Panc1 (cell line): ENCODE data around the gene LDHAL6A. TPM values are rescaled to one million over a fixed set of nuclear protein-coding genes. Genes with fewer than 3 reads are reported as not detected.

ENCODE experiments used
- ATAC-seq: fragments of 200-7000 bp; cut with Tn5 transposase; 2 replicates; pipeline ENCODE4 v1.9.1; 2020; ENCODE audit warnings: mild to moderate bottlenecking, moderate library complexity
- BruUV-seq: library from RNA; stranded (reverse); fragments of 400-500 nt; replicated peaks from 2 replicates; lab custom pipeline; 2021; lab: Mats Ljungman, UMichigan
- CTCF ChIA-PET: fragments of 300-600 bp; sonication (Branson Sonifier 250); formaldehyde crosslinking; loops from one replicate; lab custom pipeline; 2022; ENCODE audit warnings: antibody characterized with exemption; lab: Charles Lee
- POLR2A ChIA-PET: fragments of 300-600 bp; sonication (Branson Sonifier 250); formaldehyde crosslinking; loops from one replicate; lab custom pipeline; 2022; ENCODE audit warnings: antibody characterized with exemption; lab: Charles Lee
- DNase-seq: peaks from one replicate; pipeline ENCODE4 v3.0.0-alpha.2; 2010; ENCODE audit warnings: low read depth, low spot score
- H3K27ac ChIP-seq: 2 replicates; pipeline ENCODE4 v1.5.1; 2011; ENCODE audit warnings: mild to moderate bottlenecking, low read length, inconsistent platforms
- H3K27me3 ChIP-seq: fragments of 200-500 bp; sonication (Bioruptor generic); 2 replicates; pipeline ENCODE4 v1.6.0; 2014; ENCODE audit warnings: low read length, inconsistent platforms; ENCODE audit not compliant: control insufficient read depth, insufficient read depth
- H3K36me3 ChIP-seq: fragments of 200-500 bp; sonication (Bioruptor generic); 2 replicates; pipeline ENCODE4 v1.5.1; 2014; ENCODE audit warnings: inconsistent platforms, mild to moderate bottlenecking, low read length, moderate library complexity; ENCODE audit not compliant: control insufficient read depth, insufficient read depth
- H3K4me1 ChIP-seq: 2 replicates; pipeline ENCODE4 v1.5.1; 2011; ENCODE audit warnings: inconsistent platforms, mild to moderate bottlenecking, low read length, moderate library complexity; ENCODE audit not compliant: control insufficient read depth, insufficient read depth
- H3K4me3 ChIP-seq, 2 experiments: 2 replicates each; pipeline ENCODE4 v1.5.1; 2011 to 2012; ENCODE audit warnings: low read depth in 2 of 2, low read length in 2 of 2, mild to moderate bottlenecking in 2 of 2, inconsistent platforms in 1 of 2, moderate library complexity in 1 of 2
- H3K9me3 ChIP-seq: fragments of 200-500 bp; sonication (Bioruptor generic); 2 replicates; pipeline ENCODE4 v1.5.1; 2014; ENCODE audit warnings: low read depth, mild to moderate bottlenecking, inconsistent platforms, low read length, moderate library complexity; ENCODE audit not compliant: control insufficient read depth, insufficient read depth
- CTCF ChIP-seq: fragments of 450-650 bp; IDR thresholded peaks from 2 replicates; pipeline ENCODE4 v1.5.1; 2017; ENCODE audit warnings: mild to moderate bottlenecking
- POLR2AphosphoS5 ChIP-seq: IDR thresholded peaks from 2 replicates; pipeline ENCODE4 v1.6.1; 2012; ENCODE audit warnings: mild to moderate bottlenecking, low read depth, low read length, moderate library complexity
- REST ChIP-seq, 2 experiments: IDR thresholded peaks; 2 replicates each; pipeline ENCODE4 v1.6.1; 2011 to 2012; ENCODE audit warnings: low read depth in 2 of 2, control low read depth in 1 of 2, low read length in 1 of 2, mild to moderate bottlenecking in 1 of 2, moderate library complexity in 1 of 2; ENCODE audit not compliant: insufficient read depth in 1 of 2
- SIN3A ChIP-seq: IDR thresholded peaks from 2 replicates; pipeline ENCODE4 v1.6.1; 2012; ENCODE audit warnings: low read depth, mild to moderate bottlenecking, low read length, moderate library complexity, borderline replicate concordance; ENCODE audit not compliant: insufficient read depth
- TCF7L2 ChIP-seq: IDR thresholded peaks from 2 replicates; pipeline ENCODE4 v1.6.1; 2011; ENCODE audit warnings: mild to moderate bottlenecking, low read depth, low read length, inconsistent platforms
- in situ Hi-C: cut with HindIII; loops from 2 replicates; pipeline ENCODE4 v1.10.0; 2016; ENCODE audit warnings: low sequenced_read_pairs, low pct_unique_long_range_greater_than_20kb
- intact Hi-C: fragments of 100-400 bp; cut with micrococcal nuclease; formaldehyde crosslinking; loops from one replicate; pipeline ENCODE4 v1.10.0; 2022; ENCODE audit not compliant: unreplicated experiment
- total RNA-seq: library from RNA; stranded (reverse); gene quantifications from one replicate; pipeline ENCODE4 v1.2.1, GENCODE V29; 2021; ENCODE audit not compliant: unreplicated experiment

LDHAL6A gene
- total RNA-seq, 1 experiment from 2014 or later: not detected

DNA sequence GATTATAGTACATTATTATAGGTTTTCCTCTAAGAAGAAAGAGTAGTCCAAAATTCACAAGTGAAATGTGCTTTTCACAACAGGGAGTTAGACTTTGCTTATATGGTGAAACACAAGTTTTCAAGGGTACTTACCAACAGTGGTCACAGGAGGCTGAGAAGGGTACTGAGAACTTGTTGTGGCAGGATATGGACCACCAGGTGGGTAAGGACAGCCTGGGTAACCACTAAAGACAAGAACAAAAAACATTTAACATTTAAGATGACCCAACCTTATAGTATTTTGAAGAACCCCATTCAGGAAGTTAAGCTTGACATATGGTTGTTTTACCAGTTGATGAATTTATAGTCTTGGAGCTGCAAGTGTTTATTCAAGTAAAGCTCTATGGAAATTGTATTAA, 46.7 kb downstream of the LDHAL6A start:
- Histone ChIP-seq H3K27me3 (no peaks in the 10 kb centered on the region), H3K27ac (no peak overlapping the region), H3K36me3 (peaks cover 5% of the 10 kb centered on the region; the same call in 1 of the 2 replicates), H3K4me3 (no peak overlapping the region), H3K4me1 (no peaks in the 10 kb centered on the region), H3K9me3 (no peaks in the 10 kb centered on the region)
- ATAC-seq: no peak
- no peak for DNase-seq
- intact Hi-C loops: no loop called here
- ChIA-PET CTCF (no interaction called here), POLR2A (no interaction called here)
- TF ChIP-seq CTCF (no peak), SIN3A (no peak), POLR2AphosphoS5 (no peak), REST (IDR thresholded peaks at IDR 0.05; ENCODE audit: insufficient read depth in 1 of 2, low read depth in 2 of 2, low read length in 1 of 2) (no peak), TCF7L2 (no peak)
- no TSS peak for BruUV-seq
- in situ Hi-C loops: no loop called here

GRCh38 chr11:18521122-18521521, 65.5 kb downstream of the LDHAL6A start:
- no peaks in the 10 kb centered on the region; the same call in 1 of the 2 replicates for H3K36me3 ChIP-seq
- ATAC-seq: no peak
- no peak for TF ChIP-seq TCF7L2
- no peak for TF ChIP-seq REST (IDR thresholded peaks at IDR 0.05; ENCODE audit: insufficient read depth in 1 of 2, low read depth in 2 of 2, low read length in 1 of 2)
- TF ChIP-seq POLR2AphosphoS5: no peak
- TF ChIP-seq CTCF: no peak
- TF ChIP-seq SIN3A: no peak
- in situ Hi-C loops: no loop called here
- H3K27me3 ChIP-seq: no peaks in the 10 kb centered on the region
- POLR2A ChIA-PET: no interaction called here
- H3K9me3 ChIP-seq: no peaks in the 10 kb centered on the region
- intact Hi-C loops: no loop called here
- no peak for DNase-seq
- peaks cover 9% of the 10 kb centered on the region; the same call in 1 of the 2 replicates for H3K4me1 ChIP-seq
- no TSS peak for BruUV-seq
- CTCF ChIA-PET: interaction anchor here (0.6 kb wide), 1 partner anchor 98 kb away, joined by 12 read pairs; no protein-coding TSS in a partner anchor
- no peak overlapping the region for H3K27ac ChIP-seq
- H3K4me3 ChIP-seq: no peak overlapping the region
